OCI-LY1 (cell line): ENCODE measurements around the gene RAB9B.
"Not testable (repeated sequence)": the region's sequence is repeated elsewhere in the genome, so short reads cannot be mapped to it uniquely, and the experiment has no call there.

Source experiments
- H2AFZ ChIP-seq: fragments of 200-600 bp; sonication (generic), shearing (Covaris generic); 2 replicates; pipeline ENCODE4 v1.6.0; 2014; ENCODE audit warnings: antibody characterized with exemption, mild to moderate bottlenecking, low read length
- H3F3A ChIP-seq: fragments of 200-600 bp; sonication (generic), shearing (Covaris generic); 2 replicates; pipeline ENCODE4 v1.6.0; 2014; ENCODE audit warnings: mild to moderate bottlenecking, antibody characterized with exemption, low read length, moderate library complexity; ENCODE audit not compliant: insufficient read depth
- H3K27ac ChIP-seq: fragments of 200-600 bp; sonication (generic); 2 replicates; pipeline ENCODE4 v1.5.1; 2014; ENCODE audit warnings: low read length, mixed run types, mild to moderate bottlenecking, low read depth; ENCODE audit not compliant: poor library complexity, severe bottlenecking
- H3K27me3 ChIP-seq: fragments of 200-600 bp; sonication (generic); 2 replicates; pipeline ENCODE4 v1.6.0; 2014; ENCODE audit warnings: antibody characterized with exemption, mild to moderate bottlenecking, low read length, moderate library complexity; ENCODE audit not compliant: insufficient read depth
- H3K36me3 ChIP-seq: fragments of 200-600 bp; sonication (generic); 2 replicates; pipeline ENCODE4 v1.6.1; 2014; ENCODE audit warnings: mild to moderate bottlenecking, antibody characterized with exemption, low read length, moderate library complexity, mixed read lengths; ENCODE audit not compliant: insufficient read depth
- H3K4me1 ChIP-seq: fragments of 200-600 bp; sonication (generic); 2 replicates; pipeline ENCODE4 v1.5.1; 2014; ENCODE audit warnings: mild to moderate bottlenecking, low read length, moderate library complexity; ENCODE audit not compliant: insufficient read depth, severe bottlenecking
- H3K4me2 ChIP-seq: fragments of 200-600 bp; sonication (generic), shearing (Covaris generic); 2 replicates; pipeline ENCODE4 v1.6.1; 2014; ENCODE audit warnings: low read length
- H3K4me3 ChIP-seq: fragments of 200-600 bp; sonication (generic); 2 replicates; pipeline ENCODE4 v1.5.1; 2014; ENCODE audit warnings: low read length, low read depth, mild to moderate bottlenecking, mixed read lengths; ENCODE audit not compliant: poor library complexity, severe bottlenecking
- H3K79me2 ChIP-seq: fragments of 200-600 bp; shearing (Covaris generic); 2 replicates; pipeline ENCODE4 v1.6.1; 2016; ENCODE audit warnings: mixed run types, low read length, mixed read lengths; ENCODE audit not compliant: insufficient read depth
- H3K9ac ChIP-seq: fragments of 200-600 bp; sonication (generic), shearing (Covaris generic); 2 replicates; pipeline ENCODE4 v1.6.1; 2014; ENCODE audit warnings: mild to moderate bottlenecking, low read length, mixed read lengths
- H3K9me2 ChIP-seq: fragments of 200-600 bp; sonication (generic), shearing (Covaris generic); 2 replicates; pipeline ENCODE4 v1.6.1; 2014; ENCODE audit warnings: low read depth, mild to moderate bottlenecking, low read length, mixed read lengths
- H3K9me3 ChIP-seq: fragments of 200-600 bp; shearing (Covaris generic); 2 replicates; pipeline ENCODE4 v1.6.1; 2014; ENCODE audit warnings: low read length, mixed read lengths
- H4K20me1 ChIP-seq: fragments of 200-600 bp; sonication (generic), shearing (Covaris generic); 2 replicates; pipeline ENCODE4 v1.6.0; 2016; ENCODE audit warnings: mild to moderate bottlenecking, low read length; ENCODE audit not compliant: insufficient read depth
- CTCF ChIP-seq: fragments of 200-600 bp; sonication (generic), shearing (Covaris generic); IDR thresholded peaks from 2 replicates; pipeline ENCODE4 v1.5.1; 2017; ENCODE audit warnings: mild to moderate bottlenecking, antibody characterized with exemption, low read length, moderate library complexity, mixed read lengths
- EZH2 ChIP-seq: fragments of 200-600 bp; sonication (generic), shearing (Covaris generic); IDR thresholded peaks from 2 replicates; pipeline ENCODE4 v1.8.0; 2017; ENCODE audit warnings: borderline replicate concordance, mixed run types, mild to moderate bottlenecking, antibody characterized with exemption, low read length, moderate library complexity, mixed read lengths

RAB9B gene

GRCh38 chrX:103817502-103817901 is 14.6 kb downstream of the RAB9B start:
- Histone ChIP-seq H3K9ac (no peak overlapping the region), H2AFZ (no peak overlapping the region), H3K36me3 (no peaks in the 10 kb centered on the region), H3K4me2 (no peak overlapping the region), H3K4me1 (no peaks in the 10 kb centered on the region), H3K9me2 (no peaks in the 10 kb centered on the region), H3K27ac (no peak overlapping the region), H3F3A (no peaks in the 10 kb centered on the region), H3K9me3 (no peaks in the 10 kb centered on the region), H3K4me3 (no peak overlapping the region), H3K27me3 (no peaks in the 10 kb centered on the region), H3K79me2 (no peaks in the 10 kb centered on the region), H4K20me1 (no peaks in the 10 kb centered on the region)
- TF ChIP-seq CTCF (peak; percentile 38), EZH2 (no peak)

- H3K4me3 ChIP-seq, H4K20me1 ChIP-seq, H2AFZ ChIP-seq, H3F3A ChIP-seq, H3K36me3 ChIP-seq, H3K79me2 ChIP-seq, H3K9me2 ChIP-seq, H3K4me1 ChIP-seq, H3K27ac ChIP-seq, H3K4me2 ChIP-seq, H3K9me3 ChIP-seq, H3K9ac ChIP-seq, H3K27me3 ChIP-seq: not testable (repeated sequence)
These were observed 15.0 kb downstream of the RAB9B start for GRCh38 chrX:103817101-103817500.

GRCh38 chrX:103811858-103812257 is 20.2 kb downstream of the RAB9B start:
- Histone ChIP-seq H3K4me1 (no peaks in the 10 kb centered on the region), H3K36me3 (no peaks in the 10 kb centered on the region), H3K9ac (no peak overlapping the region), H3K4me2 (no peak overlapping the region), H4K20me1 (no peaks in the 10 kb centered on the region), H3K27ac (no peak overlapping the region), H3K27me3 (no peaks in the 10 kb centered on the region), H3K9me3 (no peaks in the 10 kb centered on the region), H3K4me3 (no peak overlapping the region), H2AFZ (no peak overlapping the region), H3K9me2 (no peaks in the 10 kb centered on the region), H3K79me2 (no peaks in the 10 kb centered on the region), H3F3A (no peaks in the 10 kb centered on the region)
- TF ChIP-seq EZH2 (no peak), CTCF (no peak)

GRCh38 chrX:103806862-103807474 is 25.1 kb downstream of the RAB9B start:
- Histone ChIP-seq H3F3A (no peaks in the 10 kb centered on the region), H3K9ac (no peak overlapping the region), H2AFZ (no peak overlapping the region), H3K36me3 (no peaks in the 10 kb centered on the region), H3K27ac (no peak overlapping the region), H3K9me3 (no peaks in the 10 kb centered on the region), H3K27me3 (no peaks in the 10 kb centered on the region), H3K4me1 (no peaks in the 10 kb centered on the region), H4K20me1 (no peaks in the 10 kb centered on the region), H3K79me2 (no peaks in the 10 kb centered on the region), H3K4me3 (no peak overlapping the region), H3K4me2 (no peak overlapping the region), H3K9me2 (no peaks in the 10 kb centered on the region)
- TF ChIP-seq EZH2 = no peak
- TF ChIP-seq CTCF = no peak
